Activated gamma-delta T cell treated with Interleukin-2 at 50 U/mL for 16 hours (primary cell): Measurements from ENCODE around the gene SUPT3H.
"Not testable (repeated sequence)": the region's sequence is repeated elsewhere in the genome, so short reads cannot be mapped to it uniquely, and the experiment has no call there.

Source experiments
- DNase-seq: peaks from one replicate; pipeline ENCODE4 v3.0.0-alpha.2; 2020

Gene SUPT3H

DNA sequence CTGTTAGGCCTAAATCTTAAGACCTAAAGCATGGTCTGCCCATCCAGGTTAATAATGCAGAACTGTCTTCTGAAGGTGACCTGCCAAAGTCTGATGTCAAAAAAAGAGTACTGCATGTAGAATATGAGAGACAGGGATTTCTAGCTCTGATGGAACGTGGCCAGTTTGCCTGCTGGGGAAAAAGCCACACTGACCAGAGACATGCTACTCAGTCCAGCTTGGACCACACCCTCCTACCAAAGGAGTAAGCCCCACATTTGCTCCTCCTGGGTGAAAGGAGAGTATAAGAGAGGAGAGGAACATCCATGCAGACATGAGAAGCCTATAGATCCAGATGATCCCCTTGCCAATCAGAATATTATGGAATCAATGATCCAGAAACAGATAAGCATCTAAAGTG lies 279.5 kb downstream of the SUPT3H start:
- DNase-seq, result no peak

DNA sequence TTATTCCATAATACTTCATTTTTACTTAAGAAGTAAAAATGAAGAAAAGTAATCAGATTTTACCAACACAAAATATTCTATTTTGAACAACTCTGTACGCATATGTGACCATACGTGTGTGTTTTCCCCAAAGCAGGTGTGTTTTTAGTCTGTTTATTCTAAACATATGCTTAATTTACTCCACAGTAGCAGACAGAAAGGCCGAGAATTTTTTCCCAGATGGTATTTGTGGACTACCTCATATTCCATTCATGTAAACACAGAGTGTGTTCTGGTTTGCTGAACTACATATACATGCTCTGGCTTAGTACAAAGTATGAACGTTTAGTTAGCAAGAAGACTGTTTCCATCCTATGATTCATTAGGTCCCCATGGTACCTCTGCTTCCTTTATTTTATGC lies 282.9 kb downstream of the SUPT3H start:
- DNase-seq, result no peak

DNA sequence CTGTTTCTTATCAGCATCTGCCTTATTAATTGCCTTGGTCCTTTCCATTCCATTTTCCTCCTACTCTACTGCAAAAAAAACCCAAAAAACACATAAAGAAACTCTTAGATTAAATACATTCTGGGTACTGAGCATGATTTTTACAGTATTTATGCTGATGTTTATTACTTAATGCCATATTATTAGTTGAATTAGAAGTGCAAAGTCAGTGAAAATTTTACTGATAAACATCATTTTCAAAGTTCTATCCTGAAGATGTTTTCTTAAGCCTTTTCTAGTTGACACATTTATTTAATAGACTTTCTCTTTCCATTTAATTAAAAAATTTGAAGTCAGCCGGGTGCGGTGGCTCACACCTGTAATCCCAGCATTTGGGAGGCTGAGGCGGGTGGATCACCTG lies 285.6 kb downstream of the SUPT3H start:
- no peak for DNase-seq

DNA sequence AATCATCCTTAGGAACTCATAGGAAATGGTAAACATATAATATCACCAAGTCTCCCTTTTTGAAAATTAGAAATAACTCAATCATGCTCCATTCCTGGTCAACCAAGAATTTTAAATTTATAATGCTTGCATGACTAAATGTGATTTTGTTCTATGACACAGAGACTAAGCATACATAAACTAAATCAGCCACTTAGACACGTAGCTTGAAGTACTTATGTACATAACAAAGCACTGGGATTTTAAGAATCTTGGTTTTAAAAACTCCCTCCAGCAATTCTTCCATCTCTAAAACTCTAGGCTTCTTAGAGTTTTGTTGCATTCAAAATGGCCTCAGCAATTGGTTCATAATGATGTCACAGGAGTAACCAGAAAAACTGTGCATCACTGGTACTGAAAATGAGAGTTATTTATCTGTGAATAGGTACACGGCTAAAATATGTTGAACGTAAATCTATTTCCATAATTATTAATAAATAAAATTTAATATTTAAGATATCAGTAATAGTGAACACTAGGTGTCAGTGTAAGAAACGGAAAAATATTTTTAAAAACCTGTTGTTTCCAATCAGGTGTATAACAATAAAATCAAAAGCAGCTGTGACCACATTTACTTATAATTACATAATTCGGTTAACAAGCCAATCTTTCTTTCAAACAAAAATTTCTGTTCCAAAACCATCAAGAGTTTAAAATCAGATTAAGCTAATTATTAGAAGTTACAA lies 291.2 kb downstream of the SUPT3H start:
- DNase-seq, result no peak

DNA sequence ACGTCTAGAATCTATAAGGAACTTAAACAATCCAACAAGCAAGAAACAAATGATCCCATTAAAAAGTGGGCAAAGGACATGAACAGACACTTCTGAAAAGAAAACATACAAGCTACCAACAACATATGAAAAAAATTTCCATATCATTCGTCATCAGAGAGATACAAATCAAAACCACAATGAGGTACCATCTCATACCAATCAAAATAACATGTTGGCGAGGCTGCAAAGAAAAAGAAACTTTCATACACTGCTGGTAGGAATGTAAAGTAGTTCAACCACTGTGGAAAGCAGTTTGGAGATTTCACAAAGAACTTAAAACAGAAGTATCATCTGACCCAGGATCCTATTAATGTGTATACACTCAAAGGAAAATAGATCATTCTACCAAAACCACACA lies 293.5 kb downstream of the SUPT3H start:
- DNase-seq, result no peak

DNA sequence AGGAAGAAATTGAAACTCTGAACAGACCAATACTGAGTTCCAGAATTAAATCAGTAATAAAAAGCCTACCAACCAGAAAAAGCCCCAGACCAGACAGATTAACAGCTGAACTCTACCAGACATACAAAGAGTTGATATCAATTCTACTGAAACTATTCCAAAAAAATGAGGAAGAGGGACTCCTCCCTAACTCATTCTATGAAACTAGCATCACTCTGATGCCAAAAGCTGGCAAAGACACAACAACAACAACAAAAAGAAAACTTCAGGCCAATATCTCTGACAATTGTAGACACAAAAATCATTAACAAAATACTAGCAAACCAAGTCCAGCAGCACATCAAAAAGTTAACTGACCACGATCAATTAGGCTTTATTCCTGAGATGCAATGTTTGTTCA lies 295.6 kb downstream of the SUPT3H start:
- DNase-seq, result no peak

DNA sequence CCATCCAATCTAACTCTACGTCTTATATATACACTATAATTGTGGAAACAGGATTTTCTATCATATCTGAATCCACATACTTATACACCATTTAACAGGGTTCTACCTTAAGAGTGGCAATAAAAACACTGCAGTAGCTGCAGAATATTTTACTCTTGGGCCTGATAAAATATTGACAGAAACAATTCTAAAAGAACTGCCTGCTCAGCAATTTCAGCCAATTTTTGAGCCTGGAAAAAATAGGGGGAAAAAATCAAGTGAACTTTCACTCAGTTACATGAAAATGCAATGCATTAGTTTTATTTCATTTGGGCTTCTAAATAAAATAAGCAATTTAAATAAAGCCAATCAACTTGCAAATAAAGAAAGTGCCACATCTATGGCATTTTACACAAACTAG lies 296.1 kb downstream of the SUPT3H start:
- DNase-seq, result no peak

GRCh38 chr6:45078432-45078831 lies 299.3 kb downstream of the SUPT3H start:
- DNase-seq, result no peak

DNA sequence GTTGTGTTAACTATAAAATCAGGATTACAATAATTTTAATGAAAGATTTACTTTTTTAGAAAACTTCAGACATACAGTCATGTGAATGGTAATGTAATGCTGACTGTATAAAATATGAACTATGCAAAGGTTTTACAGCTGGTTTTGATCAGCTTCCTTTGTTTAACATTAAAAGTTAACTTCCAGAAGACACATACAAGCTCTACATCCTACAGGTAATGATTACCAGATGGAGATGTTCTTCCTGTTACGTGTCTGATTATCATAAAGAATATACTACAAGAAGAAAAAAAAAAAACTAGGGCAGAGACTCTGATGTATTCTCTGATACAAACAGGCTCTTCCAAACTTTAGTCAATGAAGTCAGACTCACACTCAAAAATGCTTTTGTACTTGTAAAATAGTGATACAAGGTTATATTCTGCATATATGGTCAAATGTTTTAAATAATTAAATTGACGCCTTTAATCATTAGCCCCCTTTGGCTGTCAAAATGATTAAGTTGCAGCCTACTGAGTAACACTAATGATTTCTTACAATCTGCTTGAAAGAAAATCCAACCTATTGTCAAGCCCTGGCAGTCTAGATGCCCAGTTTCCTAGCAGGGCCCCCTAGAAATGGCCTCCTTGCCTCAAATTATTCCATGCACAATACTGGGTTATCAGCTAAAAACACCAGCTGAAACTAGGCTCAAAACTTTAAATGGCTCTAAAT lies 301.4 kb downstream of the SUPT3H start:
- no peak for DNase-seq

DNA sequence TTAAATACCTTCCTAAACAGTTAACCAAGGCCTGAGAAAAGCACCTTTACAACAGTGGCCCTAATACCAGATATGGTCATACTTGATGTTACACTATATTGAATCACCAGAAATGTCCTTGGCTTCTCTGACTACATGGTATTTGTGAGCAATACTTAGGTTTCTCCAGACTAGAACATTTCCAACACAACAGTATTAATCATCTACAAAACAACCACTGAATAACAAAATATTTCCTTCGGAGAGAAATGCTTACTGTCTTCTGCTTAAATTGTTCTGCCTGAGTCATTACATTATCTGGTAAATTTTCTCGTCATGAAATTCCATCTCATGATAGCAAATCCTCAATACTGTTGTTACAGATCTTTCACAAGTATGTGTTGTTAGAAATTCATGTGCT lies 302.5 kb downstream of the SUPT3H start:
- no peak for DNase-seq

DNA sequence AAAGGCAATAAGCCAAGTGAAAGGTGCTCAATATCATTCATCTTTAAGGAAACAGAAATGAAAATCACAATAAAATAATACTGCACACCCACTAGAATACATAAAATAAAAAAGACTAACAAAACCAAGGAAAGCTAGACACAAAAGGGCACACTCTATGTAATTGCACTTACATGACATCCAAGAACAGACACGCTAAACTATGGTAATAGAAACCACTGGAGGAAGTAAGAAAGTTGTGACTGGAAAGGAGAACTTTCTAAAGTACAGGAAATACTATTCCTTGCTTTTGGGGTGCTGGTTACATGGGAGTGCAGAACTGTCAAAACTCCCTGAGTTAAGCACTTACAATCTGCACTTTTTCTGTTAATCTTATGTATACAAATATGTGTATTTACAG lies 303.3 kb downstream of the SUPT3H start:
- DNase-seq, result no peak

DNA sequence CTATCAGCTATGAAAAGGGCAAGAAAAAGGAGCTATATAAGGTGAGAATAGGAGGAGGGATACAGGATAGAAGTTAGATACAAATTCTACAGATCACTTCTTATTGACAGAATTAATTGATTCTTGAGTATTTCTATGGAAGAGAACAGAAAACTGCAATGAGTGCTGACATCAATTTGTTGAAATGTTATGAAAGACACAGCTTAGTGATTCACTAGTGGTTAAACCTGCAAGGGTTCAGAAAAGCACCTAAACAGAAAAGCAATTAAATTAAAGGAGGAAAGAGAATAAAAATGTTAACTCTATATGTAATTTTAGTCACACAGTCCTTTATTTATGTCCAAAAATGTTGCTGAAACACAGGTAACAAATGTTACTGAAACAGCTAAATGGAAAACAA lies 304.0 kb downstream of the SUPT3H start:
- no peak for DNase-seq

GRCh38 chr6:45072673-45073072 lies 305.1 kb downstream of the SUPT3H start:
- DNase-seq, result no peak

DNA sequence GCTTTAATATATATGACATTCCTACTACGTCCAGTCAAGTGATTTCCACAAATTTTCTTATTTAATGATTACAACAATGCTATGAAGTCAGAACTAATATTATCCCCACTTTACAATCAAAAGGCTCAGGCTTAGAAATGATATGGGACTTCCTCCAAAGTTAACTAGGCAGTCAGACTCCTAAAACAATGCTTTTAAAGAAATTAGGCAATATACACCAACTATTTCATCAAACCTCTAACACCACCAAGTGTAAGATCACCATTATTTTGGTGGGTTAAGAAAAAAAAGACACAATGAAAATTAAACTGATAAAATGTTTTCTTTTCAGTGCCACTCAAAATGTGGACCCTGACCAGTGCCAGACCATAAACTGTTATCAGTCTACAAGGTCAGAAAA lies 305.7 kb downstream of the SUPT3H start:
- DNase-seq, result no peak

DNA sequence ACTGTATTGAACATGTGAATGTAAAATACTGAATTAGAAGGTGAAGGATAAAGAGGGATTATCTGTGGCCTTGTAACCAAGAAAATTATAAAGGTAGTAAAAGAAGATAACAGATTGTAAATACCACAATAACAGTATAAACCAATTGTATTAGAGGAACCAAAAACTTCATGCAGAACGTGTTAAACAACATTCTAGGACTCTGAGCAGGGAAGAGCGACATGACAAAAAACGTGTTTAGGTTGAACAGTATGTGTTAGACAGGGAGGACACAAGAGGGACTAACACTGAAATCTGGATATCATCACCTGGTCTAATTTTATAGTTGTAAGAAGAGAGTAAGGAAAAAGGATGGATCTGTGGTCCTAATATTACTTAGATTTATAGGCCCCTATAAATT lies 308.6 kb downstream of the SUPT3H start:
- no peak for DNase-seq

DNA sequence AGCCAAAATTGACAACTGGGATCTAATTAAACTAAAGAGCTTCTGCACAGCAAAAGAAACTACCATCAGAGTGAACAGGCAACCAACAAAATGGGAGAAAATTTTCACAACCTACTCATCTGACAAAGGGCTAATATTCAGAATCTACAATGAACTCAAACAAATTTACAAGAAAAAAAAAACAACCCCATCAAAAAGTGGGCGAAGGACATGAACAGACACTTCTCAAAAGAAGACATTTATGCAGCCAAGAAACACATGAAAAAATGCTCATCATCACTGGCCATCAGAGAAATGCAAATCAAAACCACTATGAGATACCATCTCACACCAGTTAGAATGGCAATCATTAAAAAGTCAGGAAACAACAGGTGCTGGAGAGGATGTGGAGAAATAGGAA lies 310.3 kb downstream of the SUPT3H start:
- DNase-seq, result not testable (repeated sequence)

GRCh38 chr6:45062659-45063058 lies 315.1 kb downstream of the SUPT3H start:
- not testable (repeated sequence) for DNase-seq

GRCh38 chr6:45057711-45058110 lies 320.0 kb downstream of the SUPT3H start:
- no peak for DNase-seq

DNA sequence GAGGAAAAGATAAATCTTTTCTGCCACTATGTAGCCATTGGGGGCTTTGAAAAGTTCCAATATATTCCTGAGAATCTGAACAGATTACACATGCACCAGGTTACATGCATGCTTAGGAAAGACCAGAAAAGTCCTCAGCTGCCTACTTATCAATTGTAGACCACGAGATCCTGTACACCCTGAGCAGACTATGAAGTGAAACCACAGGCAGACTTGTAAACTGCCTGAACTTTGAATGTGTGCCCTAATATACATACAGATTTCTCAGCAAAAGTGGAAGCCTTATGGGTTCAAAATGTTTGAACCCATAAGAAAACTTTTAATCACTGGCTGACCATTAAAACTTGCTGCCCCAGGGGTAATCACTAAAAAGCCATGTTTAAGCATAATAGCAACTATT lies 323.1 kb downstream of the SUPT3H start:
- DNase-seq, result no peak

GRCh38 chr6:45052325-45052724 lies 325.4 kb downstream of the SUPT3H start:
- DNase-seq, result no peak

GRCh38 chr6:45049188-45049843 lies 328.4 kb downstream of the SUPT3H start:
- DNase-seq, result no peak

GRCh38 chr6:45047573-45047972 lies 330.2 kb downstream of the SUPT3H start:
- no peak for DNase-seq

- no peak for DNase-seq
These were observed 332.5 kb downstream of the SUPT3H start for GRCh38 chr6:45045253-45045601.

DNA sequence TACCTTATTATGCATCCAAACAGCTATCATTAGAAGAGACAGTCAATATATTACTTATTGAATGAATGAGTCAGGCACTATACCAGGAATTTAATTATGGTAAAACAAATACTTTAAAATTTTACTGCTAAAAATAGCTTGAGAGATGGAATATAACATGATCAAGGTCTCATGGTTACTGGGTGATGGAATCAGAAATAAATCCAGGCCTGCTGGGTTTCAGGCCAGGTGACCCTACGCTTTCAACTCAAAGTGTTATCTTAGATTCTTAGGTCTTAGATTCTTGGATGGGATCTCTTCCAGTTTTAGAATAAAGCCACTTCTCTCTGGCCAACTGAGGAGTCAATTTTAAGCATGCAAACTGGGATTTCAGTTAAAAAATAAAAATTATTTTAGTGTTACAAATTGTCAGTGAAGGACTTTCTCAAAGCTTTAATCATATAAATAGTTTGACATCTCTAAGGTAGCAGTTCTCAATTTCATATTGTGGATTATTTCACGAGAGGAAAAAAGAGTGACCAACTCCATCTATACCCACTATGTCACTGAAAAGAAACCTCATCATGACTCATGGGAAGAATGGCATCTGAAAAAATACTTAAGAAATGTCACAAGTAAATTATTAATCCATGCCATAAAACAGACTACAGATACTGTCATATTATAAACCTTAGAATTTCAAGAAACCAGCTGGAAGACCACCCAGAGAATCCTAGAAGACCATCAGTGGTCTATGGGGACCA lies 333.1 kb downstream of the SUPT3H start:
- no peak for DNase-seq
